ENCODE measurements around the gene TCHP.

TCHP gene

DNA sequence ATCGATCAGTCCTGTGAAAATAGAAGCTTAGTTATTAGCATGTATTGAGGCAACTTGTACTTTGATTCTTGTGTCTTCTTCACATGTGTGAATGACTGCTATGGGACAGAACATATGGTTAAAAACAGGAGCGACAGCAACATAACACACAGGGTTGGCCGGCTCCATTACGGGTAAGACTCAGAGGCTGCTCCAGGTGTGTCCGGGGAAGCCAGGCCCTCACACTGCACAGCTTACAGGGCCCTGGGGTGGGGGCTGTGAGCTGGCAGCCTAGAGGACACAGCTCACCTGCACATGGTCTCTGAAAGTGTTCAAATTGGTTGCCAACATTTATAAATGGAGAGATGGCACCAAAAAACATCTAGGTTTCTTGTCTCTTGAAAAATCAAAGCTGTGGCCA is 31.1 kb downstream of the TCHP start:
- no peak for DNase-seq (ENCODE audit: low read depth in 2 of 2, low spot score in 1 of 2)

DNA sequence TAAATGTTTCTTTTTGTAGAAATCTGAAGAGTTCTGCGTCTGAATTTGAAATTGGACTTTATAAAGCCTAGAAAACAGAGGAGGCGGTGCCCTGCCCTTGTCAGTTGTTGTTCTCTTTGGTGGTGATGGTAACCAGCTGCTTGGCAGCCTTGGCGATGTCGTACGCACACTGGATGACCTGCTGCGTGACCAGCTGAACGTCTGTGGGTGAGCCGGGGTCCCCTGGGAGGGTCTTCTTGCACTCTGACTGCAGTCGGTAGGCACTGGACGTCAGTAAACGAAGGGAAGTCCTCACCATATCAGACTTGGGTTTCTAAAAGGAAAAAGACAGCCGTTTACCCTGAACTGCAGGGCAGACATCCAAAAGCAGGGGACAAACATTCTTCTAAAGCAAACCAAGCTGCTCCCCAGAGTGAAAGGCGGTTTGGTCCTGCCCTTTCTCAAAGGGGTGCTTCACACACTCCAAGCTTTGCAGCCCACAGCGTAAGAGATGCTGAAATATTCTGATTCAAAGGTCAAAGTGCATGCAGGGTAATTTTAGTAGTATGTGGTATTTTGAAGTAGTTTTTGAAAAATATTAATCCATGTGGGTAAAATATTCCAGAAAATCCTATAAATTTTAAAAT is 32.9 kb downstream of the TCHP start:
- DNase-seq (ENCODE audit: low read depth in 2 of 2, low spot score in 1 of 2) = no peak

DNA sequence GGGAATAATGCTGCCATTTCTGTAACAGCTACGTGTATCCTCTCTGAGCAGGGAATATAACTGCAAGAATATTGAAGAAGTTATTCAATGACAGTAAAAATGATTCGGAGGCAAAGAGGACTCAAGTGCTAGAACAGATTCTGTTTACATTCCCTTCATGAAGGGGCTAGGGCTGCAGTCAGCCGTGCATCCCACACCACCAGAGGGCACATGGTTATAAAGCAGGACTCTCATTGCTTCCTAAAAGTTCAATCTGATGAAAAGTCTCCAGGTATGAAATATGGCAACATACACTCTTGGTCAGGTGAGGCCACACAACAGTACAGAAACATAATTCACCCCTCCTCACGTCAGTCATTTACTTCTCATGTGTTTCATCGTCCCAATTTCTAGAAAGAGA is 34.0 kb downstream of the TCHP start:
- no peak for DNase-seq (ENCODE audit: low read depth in 2 of 2, low spot score in 1 of 2)

DNA sequence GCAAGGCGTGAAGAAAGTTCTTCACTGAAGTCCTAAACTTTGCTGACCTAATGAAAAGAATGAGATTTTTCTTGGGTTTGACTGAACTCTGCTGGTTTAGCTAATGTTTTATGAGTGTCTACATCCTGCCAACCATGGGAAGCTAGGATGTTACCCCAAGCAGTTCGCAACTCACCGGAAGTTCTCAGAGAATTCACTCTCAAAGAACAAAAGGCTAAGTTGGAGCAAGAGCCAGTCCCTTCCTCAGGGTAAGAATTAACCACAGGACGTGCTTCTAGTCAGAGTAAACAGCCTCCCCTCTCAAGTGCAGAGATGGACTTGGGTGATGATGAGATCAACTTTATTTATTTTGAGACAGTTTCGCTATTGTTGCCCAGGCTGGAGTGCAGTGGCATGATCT is 37.3 kb downstream of the TCHP start:
- no peak for DNase-seq (ENCODE audit: low read depth in 2 of 2, low spot score in 1 of 2)

DNA sequence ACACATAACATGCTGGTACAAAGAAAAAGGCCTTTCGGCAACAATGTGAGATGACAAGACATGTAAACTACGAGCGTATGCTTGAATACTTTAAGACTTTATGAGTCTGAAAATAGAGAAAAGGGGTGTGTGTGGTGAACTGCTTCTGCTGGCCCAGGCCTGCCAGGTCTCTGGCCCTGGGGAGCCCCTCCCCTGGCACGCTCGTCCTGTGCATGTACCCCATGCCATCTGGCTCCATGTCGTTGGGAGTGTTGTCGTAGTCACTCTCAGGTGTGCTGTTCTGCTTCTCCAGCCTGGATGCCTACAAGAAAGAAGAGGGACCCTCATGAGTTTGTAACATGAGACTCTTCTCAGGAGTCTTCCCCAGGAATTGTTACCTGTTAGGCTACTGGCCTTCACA is 38.9 kb downstream of the TCHP start:
- DNase-seq (ENCODE audit: low read depth in 2 of 2, low spot score in 1 of 2) = no peak

DNA sequence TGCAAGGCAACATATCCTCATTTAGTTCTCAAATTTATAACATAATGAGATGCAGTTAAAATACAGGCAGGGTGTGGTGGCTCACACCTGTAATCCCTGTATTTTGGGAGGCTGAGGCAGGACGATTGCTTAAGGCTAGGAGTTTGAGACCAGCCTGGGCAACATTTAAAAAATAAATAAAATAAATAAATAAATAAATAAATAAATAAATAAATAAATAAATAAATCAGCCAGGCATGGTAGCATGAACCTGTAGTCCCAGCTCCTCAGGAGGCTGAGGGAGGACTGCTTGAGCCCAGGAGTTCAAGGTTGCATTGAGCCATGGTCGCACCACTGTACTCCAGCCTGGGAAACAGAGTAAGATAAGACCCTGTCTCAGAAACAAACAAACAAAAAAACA is 39.4 kb downstream of the TCHP start:
- no peak for DNase-seq (ENCODE audit: low read depth in 2 of 2, low spot score in 1 of 2)

DNA sequence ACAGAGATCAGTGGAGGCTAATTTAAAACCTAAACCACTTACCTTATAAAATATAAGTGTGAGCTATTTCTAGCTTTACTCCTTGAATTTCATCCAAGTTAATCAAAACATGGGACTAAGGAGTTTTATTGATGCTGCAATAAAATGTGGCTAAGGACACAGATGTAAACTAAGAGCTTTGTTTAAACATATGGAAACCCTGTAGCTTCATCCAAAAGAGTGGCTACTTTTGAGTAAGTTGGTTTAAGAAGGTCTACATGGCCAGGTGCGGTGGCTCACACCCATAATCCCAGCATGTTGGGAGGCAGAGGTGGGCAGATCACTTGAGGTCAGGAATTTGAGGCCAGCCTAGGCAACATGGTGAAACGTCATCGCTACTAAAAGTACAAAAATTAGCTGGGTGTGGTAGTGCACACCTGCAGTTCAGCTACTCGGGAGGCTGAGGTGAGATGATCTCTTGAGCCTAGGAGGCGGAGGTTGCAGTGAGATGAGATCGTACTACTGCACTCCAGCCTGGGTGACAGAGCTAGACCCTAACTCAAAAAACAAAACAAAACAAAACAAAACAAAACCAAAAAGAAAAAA is 40.4 kb downstream of the TCHP start:
- no peak for DNase-seq (ENCODE audit: low read depth in 2 of 2, low spot score in 1 of 2)

DNA sequence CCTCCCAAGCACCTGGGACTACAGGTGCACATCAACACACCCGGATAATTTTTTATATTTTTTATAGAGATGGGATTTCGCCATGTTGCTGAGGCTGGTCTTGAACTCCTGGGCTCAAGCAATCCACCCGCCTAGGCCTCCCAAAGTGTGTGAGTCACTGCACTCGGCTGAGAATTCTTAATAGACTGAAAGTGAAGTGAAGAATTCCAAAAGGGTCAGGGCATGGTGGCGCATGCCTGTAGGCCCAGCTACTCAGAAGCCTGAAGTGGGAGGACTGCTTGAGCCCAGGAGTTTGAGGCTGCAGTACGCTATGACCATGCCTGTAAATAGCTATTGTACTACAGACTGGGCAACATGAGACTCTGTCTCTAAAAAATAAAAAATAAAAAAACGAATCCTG is 43.7 kb downstream of the TCHP start:
- DNase-seq (ENCODE audit: low read depth in 2 of 2, low spot score in 1 of 2) = no peak

DNA sequence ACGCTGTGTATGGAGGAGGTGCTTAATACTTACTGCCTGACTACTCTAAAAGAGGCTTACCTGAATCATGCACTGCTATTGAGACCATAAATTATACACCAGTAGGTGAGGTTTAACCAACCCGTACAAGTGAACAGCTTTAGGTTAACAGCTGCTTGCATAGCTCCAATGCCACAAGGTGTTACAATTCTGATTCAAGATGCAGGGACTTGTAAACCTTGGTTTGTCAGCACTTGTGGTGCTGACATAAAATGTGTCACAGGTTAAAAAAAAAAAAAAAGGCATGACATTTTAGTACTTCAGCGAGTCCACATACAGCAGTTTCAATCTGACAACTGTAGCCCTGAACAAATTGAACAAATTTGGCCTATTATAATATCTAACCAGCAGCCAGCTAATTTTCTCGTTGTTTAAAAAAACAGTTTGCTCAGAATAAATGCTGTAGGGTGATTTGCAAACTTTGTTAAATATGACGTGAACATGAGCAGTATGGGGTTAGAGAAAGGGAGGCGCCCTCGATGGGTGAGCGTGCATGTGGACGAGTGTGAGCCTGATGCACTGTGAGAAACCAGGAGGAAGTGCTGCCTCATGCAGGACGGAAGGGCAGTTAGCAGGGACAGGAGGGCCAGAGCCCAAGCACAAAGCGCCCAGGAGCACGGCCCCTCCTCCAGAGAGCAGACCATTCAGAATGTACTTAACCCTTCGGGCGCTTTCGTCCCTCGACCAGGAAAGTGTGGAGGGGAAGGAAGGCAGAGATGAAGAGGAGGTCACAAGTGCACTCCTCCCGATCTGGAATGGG is 44.7 kb downstream of the TCHP start:
- no peak for DNase-seq (ENCODE audit: low read depth in 2 of 2, low spot score in 1 of 2)

DNA sequence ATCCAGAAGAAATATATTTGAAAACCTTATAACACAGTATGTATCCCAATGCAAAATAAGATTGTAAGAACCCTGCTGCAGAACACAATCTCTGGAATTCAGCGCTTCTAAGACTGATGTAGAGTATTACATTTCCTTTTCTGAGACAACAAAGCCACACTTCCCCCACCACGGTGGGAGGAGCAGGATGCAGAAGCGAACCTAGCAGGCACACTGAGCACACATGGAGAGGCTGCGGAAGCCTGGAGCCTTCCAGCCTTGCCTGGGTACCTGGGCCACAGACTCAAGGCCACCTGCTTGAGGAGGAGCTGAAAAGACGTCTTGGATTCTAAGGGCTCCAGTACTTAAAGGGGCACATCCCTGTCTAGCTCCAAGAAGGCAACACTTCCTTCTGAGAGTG is 46.4 kb downstream of the TCHP start:
- DNase-seq (ENCODE audit: low read depth in 2 of 2, low spot score in 1 of 2) = no peak

DNA sequence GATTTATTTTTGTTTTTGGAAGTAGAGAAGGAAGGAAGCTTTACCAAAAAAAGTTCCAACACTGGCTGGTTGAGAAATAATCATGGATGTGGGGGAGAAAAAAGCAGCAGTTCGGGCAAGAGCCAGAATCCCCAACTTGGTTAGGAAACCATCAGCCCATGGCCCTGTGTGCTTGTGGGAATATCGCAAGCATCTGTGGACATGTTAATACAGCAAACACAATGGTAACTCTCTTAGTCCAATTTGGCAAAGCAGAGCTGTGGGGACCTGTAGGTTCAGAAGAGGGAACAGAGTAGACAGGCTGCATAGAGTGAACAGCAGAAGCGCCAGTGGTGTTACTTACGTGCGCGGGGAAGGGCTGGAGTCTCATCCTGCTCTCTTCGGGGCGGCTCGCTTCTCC is 46.8 kb downstream of the TCHP start:
- no peak for DNase-seq (ENCODE audit: low read depth in 2 of 2, low spot score in 1 of 2)

DNA sequence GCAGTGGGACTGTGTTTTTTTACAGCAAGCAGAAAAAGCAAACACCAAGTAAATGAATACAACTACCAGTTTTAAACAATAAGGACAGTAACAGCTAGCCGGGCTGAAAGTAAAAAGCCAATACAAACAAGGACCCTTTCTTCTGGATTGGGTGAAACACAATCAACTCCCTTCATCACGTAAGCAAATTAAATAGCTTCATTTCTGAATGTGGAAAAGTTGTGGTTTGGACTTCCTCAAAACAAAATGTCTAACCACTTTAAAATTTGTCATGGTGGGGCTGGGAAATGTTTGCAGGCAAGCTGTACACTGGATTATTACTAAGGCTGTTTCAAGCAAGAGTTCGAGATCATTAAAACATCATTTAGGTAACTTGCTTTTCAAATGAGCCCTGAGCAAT is 47.4 kb downstream of the TCHP start:
- DNase-seq (ENCODE audit: low read depth in 2 of 2, low spot score in 1 of 2) = no peak

DNA sequence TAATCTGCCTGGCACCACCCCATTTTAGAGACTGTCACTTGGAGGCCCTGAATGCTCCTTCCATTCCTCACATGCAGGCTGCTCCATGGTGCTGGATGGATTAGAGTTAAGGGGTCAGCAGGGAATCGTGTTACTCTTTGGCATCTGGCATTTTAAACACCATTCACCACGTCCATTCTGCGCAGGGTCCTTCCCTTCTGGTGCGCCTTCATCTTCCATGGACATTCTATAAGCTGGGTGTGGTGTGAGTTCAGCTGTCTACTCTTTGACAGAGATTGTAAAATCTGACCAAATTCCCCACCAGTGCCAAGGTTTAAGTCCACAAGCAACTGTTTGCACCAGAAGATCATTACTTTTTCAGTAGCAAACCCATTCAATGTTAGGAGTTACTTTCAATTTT is 48.3 kb downstream of the TCHP start:
- no peak for DNase-seq (ENCODE audit: low read depth in 2 of 2, low spot score in 1 of 2)

DNA sequence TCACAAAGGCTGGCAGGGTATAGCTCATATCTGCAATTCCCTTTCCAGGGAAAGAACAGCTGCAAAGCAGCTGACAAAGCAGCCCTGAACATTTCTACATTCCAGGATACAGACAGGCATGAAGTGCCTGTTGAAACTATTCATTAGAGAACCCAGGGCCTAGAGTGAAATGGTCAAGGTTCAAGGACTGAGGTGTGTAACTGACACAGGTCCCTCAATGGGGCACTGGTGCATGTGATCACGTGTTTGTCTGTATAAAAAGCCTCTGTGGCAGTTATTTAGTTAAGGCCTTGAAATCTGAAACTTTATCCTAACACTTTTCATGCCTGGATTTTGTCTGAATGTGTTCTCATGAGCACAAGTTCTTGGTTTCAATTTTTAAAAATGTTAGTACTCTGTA is 49.0 kb downstream of the TCHP start:
- no peak for DNase-seq (ENCODE audit: low read depth in 2 of 2, low spot score in 1 of 2)

DNA sequence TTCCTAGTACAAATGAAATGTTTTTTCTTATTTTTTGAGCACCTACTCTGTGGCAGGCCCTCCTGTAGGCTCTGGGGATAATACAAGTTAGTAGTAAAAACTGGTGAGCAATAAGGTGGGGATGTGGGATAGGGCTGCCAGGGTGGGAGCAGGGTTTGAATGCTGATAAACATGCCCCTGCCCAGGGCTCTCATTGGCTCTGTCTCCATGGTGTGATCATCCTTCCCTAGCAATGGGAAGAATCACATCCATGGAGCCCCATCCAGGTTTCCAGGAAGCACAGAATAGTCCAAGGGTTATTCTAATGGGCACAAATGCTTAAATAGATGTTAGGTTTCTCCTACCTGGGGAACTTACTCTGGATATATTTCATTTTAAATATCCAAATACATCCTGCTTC is 50.6 kb downstream of the TCHP start:
- no peak for DNase-seq (ENCODE audit: low read depth in 2 of 2, low spot score in 1 of 2)

DNA sequence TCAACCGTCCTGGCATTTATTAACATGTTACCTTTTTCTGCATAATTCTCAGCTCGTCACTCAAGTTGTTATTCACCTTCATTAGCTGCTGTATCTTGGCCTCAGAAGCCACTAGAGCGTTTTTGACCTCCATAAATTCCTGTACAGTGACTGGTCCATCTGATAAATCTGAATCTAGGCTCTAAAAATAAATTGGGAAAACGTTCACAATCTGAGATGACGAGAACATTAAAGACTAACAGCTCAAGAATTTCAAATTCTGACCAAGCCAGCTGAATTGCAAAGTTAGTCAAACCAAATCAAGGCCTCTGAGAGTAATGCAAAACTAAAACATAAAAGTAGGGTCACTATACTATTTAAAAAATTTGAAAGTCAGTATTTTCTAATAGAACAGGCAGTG is 51.1 kb downstream of the TCHP start:
- no peak for DNase-seq (ENCODE audit: low read depth in 2 of 2, low spot score in 1 of 2)

DNA sequence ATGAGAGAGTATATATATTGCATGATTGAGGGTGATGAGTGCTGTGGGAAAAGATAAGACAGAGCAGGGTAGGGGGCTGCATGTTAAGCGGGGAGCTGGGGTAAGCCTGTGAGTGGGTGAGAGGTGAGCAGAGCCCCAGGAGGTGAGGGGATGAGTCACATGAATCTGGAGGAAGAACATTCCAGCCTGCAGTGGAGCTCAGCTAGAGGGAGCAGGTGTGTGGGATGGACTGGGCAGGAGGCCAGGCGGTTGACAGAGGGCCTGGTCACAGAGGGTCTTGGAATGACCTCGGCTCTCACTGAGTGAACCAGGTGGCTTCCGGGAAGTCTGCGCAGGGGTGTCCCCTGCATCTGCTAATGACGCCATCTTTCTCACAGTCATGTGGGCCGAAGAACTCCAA is 51.7 kb downstream of the TCHP start:
- DNase-seq (ENCODE audit: low read depth in 2 of 2, low spot score in 1 of 2) = no peak

DNA sequence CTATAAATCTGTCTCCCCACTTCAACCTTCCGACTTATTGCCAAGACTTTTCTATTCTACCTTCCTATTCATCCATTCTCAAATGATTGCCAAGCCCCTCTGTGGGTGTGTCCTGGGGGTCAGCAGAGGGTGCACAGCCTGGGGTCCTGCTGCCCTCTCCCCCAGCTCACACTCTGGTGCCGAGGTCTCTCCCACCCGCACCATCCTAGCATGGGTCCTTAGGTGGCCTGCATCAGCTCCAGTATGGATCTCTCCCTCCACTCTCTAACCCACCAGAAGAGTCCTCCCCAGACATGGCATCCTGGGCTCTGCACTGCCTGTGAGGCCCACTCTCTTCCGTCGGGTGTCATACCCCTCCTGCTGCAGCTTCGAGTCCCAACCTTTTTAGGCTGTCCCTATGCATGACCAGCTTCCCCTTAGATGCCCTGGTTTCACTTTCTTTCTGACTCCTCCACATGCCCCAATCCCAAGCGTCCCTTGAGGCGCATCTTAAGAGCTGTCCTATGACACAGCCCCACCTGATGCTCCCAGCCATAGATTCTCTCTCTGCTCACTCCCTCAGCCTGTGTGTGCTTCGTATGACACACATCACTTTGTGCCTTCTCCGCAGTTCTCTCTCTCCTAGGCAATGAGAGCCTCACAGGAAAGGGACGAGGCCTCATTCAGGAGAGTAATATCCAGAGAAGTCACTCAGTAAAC is 52.2 kb downstream of the TCHP start:
- no peak for DNase-seq (ENCODE audit: low read depth in 2 of 2, low spot score in 1 of 2)

DNA sequence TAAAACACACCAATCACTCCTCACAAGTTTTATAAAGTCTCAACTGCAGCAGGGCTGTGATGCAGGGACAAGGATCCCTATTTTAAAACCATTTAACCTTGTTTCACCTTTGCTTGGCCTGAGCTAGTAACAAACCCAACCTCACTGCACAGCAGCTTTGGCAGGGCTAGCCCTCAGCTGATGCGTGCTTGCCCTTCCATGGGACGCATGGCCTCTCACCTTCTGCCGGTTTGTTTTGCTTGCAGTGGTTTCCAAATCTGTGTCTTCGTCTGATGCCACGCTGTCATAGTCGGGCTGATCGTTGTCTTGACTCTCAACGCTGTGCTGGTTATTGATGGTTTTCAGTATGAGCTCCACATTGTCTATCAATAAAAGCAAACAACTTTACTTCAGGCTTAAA is 52.8 kb downstream of the TCHP start:
- DNase-seq (ENCODE audit: low read depth in 2 of 2, low spot score in 1 of 2) = no peak

DNA sequence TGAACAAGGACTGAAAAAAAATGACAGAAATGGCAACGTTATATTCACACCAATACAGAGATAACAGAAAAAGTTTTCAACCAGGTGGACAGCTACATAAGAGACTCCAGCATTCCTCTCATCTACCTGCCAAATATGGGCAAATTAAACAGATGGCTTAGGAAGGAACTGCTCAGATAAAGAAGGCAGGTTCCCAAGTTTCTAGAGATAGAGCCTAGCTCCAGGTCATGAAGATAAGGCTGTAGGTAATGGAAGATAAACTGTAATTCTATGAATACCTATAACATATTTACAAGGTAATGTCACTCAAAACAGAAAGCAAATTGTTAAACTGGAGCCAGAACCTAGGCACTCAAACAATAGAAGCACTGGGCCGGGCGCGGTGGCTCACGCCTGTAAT is 53.6 kb downstream of the TCHP start:
- DNase-seq (ENCODE audit: low read depth in 2 of 2, low spot score in 1 of 2) = no peak

DNA sequence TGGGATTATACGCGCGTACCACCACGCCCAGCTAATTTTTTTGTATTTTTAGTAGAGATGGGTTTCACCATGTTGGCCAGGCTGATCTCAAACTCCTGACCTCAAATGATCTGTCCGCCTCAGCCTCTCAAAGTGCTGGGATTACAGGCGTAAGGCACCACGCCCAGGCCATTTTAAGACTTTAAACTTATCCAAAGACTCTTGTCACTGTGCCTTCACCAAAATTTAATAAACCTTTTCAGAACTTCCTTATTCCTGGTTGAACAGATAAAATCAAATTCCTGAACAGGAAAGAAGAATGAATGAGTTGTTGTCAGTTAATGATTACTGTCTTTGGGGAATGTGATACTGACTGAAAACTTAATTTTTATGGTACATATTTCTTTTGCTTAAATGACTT is 58.3 kb downstream of the TCHP start:
- DNase-seq (ENCODE audit: low read depth in 2 of 2, low spot score in 1 of 2) = no peak

DNA sequence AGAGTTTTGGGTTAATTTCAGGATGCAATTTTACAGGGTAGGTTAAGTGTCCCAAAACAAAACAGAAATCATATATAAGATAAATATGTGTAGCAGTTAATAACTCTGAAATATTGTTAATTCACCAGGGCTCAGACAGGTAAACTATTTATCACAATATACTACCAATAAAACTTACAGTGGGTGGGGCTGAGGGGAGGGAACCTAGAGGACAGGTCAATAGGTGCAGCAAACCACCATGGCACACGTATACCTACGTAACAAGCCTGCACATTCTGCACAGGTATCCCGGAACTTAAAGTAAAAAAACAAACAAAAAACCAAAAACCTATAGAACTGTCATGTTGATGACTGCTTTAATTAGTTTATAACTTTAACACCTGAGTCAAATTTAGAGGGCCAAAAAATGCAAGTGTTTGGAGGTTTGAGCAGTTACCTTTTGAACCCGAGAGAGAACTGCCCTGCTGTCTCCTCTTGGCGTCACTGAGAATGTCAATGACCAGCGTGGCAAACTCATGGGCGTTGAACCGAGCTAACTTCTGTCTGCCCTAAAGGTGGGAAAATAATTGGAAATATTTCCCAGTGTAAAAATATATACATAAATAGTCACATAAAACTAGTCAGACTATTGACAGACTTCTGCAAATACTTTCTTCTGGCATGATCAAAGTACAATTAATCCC is 59.5 kb downstream of the TCHP start:
- no peak for DNase-seq (ENCODE audit: low read depth in 2 of 2, low spot score in 1 of 2)
